ENCODE data around the gene NOP56.
"Not testable (repeated sequence)": the region's sequence is repeated elsewhere in the genome, so short reads cannot be mapped to it uniquely, and the experiment has no call there.

NOP56 gene

DNA sequence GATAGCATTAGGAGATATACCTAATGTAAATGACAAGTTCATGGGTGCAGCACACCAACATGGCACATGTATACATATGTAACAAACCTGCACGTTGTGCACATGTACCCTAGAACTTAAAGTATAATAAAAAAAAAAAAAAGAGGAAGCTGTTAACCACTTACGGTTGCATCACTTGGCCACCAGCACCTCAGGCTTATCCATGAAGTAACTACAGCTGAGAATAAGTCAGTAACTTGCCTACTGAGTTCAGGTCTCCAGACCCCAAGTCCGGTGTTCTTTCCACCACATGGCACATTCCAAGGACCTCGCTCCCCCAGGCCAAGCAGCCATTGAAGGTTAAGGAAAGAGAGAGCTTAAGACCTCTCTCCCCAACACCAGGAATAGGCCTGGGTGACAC, 32.4 kb downstream of the NOP56 start:
- not testable (repeated sequence) for H3K9me3 ChIP-seq (ENCODE audit: control insufficient read depth, insufficient read depth, low read length); H3K4me3 ChIP-seq (ENCODE audit: low read length); H3K27me3 ChIP-seq (ENCODE audit: control insufficient read depth, insufficient read depth, low read length); DNase-seq (ENCODE audit: low read depth, low spot score); H3K36me3 ChIP-seq (ENCODE audit: control insufficient read depth, insufficient read depth, low read length); H3K4me1 ChIP-seq (ENCODE audit: control insufficient read depth, insufficient read depth, low read length); H3K27ac ChIP-seq (ENCODE audit: low read length)
- WGBS (ENCODE audit: insufficient coverage, insufficient read length): no CpG with 5 or more reads among the region's 4 CpGs

DNA sequence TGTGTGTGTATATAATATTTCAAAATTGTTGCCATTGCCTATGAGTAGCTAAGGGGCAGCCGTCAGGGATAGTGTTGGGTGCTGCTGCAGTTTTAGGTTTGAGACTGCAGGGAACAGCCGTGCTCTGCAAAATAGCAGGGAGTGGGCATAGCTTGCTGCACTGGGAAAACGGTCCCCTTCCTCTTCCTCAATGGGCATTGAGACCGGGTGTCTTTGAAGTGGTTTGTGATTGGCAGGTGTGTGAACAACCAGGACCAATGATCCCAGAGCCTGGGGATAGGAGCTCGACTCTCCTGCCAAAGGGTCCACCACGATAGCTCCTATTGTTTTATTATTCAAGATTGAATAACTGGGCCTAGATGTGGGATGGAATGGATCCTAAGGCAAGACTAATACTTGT, 35.1 kb downstream of the NOP56 start:
- Histone ChIP-seq H3K27me3 (ENCODE audit: control insufficient read depth, insufficient read depth, low read length) (peaks cover 33% of the 10 kb centered on the region), H3K36me3 (ENCODE audit: control insufficient read depth, insufficient read depth, low read length) (no peaks in the 10 kb centered on the region), H3K27ac (ENCODE audit: low read length) (no peak overlapping the region), H3K4me1 (ENCODE audit: control insufficient read depth, insufficient read depth, low read length) (no peaks in the 10 kb centered on the region), H3K9me3 (ENCODE audit: control insufficient read depth, insufficient read depth, low read length) (no peaks in the 10 kb centered on the region), H3K4me3 (ENCODE audit: low read length) (no peak overlapping the region)
- no CpG with 5 or more reads among the region's 6 CpGs for WGBS (ENCODE audit: insufficient coverage, insufficient read length)
- no peak for DNase-seq (ENCODE audit: low read depth, low spot score)

DNA sequence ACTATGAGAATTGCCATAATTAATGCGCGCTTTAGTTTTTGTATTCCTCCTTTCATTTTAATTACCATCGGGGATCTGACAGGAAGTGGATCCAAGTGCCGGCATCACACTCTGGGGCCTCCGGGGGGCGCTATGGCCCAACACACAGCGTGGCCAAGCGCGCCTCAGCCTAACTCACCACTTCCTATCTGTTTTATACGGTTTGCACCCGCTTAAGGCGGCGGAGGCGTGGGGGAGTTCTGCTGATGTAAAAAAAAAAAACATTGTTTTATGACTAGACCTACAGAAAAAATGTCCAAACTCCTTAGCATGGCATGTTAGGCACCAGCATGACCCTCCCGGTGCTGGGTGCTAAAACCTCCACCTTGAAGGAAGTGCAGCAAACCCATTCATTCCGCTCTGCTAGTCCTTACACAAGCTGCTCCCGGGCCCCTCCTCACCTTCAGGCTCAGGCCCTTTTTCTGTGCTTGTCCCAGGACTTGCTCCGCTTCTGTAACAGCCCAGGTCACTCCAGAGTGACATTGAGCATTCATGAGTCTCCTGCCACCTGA, 35.7 kb downstream of the NOP56 start:
- WGBS (ENCODE audit: insufficient coverage, insufficient read length): no CpG with 5 or more reads among the region's 18 CpGs
- DNase-seq (ENCODE audit: low read depth, low spot score): no peak

DNA sequence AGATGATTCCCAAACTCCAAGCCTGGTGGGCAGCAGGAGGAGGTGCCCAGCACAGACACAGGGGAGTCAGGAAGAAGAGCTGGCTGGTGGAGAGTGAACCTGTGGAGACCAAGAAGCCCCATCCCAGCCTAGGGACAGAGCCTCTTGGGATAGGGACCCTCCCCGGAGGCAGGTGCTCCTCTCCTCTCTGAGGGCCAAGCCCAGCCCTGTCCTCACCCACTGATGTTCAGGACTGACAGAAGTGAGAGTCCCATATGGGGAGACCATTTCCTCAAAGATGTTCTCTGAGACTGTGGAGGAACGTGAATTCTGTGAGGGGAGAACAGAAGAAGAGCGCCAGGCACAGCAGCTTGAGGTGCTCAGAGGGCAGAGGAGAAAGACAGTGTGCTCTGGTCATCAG, 37.8 kb downstream of the NOP56 start:
- H3K36me3 ChIP-seq (ENCODE audit: control insufficient read depth, insufficient read depth, low read length): no peaks in the 10 kb centered on the region
- H3K9me3 ChIP-seq (ENCODE audit: control insufficient read depth, insufficient read depth, low read length): no peaks in the 10 kb centered on the region
- no CpG with 5 or more reads among the region's 3 CpGs for WGBS (ENCODE audit: insufficient coverage, insufficient read length)
- H3K27ac ChIP-seq (ENCODE audit: low read length): no peak overlapping the region
- H3K4me3 ChIP-seq (ENCODE audit: low read length): no peak overlapping the region
- H3K4me1 ChIP-seq (ENCODE audit: control insufficient read depth, insufficient read depth, low read length): peaks cover 2% of the 10 kb centered on the region; the same call in 1 of the 2 replicates
- DNase-seq (ENCODE audit: low read depth, low spot score): no peak
- peaks cover 52% of the 10 kb centered on the region for H3K27me3 ChIP-seq (ENCODE audit: control insufficient read depth, insufficient read depth, low read length)

More for the DNA sequence above, 35.7 kb downstream of the NOP56 start:
- H3K36me3 ChIP-seq (ENCODE audit: control insufficient read depth, insufficient read depth, low read length): no peaks in the 10 kb centered on the region
- H3K9me3 ChIP-seq (ENCODE audit: control insufficient read depth, insufficient read depth, low read length): no peaks in the 10 kb centered on the region
- peaks cover 33% of the 10 kb centered on the region for H3K27me3 ChIP-seq (ENCODE audit: control insufficient read depth, insufficient read depth, low read length)
- H3K27ac ChIP-seq (ENCODE audit: low read length): no peak overlapping the region
- H3K4me1 ChIP-seq (ENCODE audit: control insufficient read depth, insufficient read depth, low read length): no peaks in the 10 kb centered on the region
- H3K4me3 ChIP-seq (ENCODE audit: low read length): no peak overlapping the region

DNA sequence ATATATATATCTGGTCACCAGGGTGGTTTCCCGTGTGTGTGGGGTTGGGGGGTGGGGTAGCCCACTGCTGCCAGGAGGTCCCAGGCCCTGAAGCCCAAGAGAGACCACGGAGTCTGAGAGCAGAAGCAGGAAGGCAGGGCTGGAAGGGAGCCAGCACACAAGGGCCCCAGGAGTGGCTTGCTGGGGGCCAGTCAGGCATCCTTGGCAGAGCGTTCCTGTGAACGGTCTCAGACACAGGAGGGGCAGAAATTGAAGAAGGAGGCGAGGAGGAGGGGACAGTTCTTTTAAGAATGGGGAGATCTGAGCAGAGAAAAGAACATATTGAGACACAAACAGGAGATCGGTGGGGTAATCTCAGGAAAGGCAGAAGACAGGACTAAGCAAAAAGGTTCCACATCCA, 38.3 kb downstream of the NOP56 start:
- Histone ChIP-seq H3K4me3 (ENCODE audit: low read length) (no peak overlapping the region), H3K27me3 (ENCODE audit: control insufficient read depth, insufficient read depth, low read length) (peaks cover 57% of the 10 kb centered on the region), H3K27ac (ENCODE audit: low read length) (no peak overlapping the region), H3K36me3 (ENCODE audit: control insufficient read depth, insufficient read depth, low read length) (no peaks in the 10 kb centered on the region), H3K4me1 (ENCODE audit: control insufficient read depth, insufficient read depth, low read length) (peaks cover 2% of the 10 kb centered on the region; the same call in 1 of the 2 replicates), H3K9me3 (ENCODE audit: control insufficient read depth, insufficient read depth, low read length) (no peaks in the 10 kb centered on the region)
- no CpG with 5 or more reads among the region's 6 CpGs for WGBS (ENCODE audit: insufficient coverage, insufficient read length)
- no peak for DNase-seq (ENCODE audit: low read depth, low spot score)

DNA sequence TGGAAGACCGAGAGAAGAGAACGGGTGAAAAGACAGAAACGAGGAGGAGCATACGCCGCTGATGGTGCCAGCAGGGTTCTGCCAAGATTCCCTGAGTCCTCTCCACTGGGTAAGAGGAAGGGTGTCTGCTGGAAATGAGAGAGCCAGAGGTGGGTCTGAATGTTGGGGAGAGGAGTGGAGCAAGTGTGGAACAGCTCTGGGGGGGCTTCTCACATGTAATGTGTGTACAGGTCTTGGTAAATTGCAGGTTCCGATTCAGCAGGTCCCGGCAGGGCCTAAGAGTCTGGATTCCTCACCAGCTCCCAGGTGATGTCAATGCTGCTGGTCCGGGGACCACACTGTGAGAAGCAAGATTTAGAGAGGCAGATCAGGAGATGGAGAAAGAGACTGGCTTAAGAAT, 38.7 kb downstream of the NOP56 start:
- Histone ChIP-seq H3K36me3 (ENCODE audit: control insufficient read depth, insufficient read depth, low read length) (no peaks in the 10 kb centered on the region), H3K4me1 (ENCODE audit: control insufficient read depth, insufficient read depth, low read length) (peaks cover 2% of the 10 kb centered on the region; the same call in 1 of the 2 replicates), H3K4me3 (ENCODE audit: low read length) (no peak overlapping the region), H3K27ac (ENCODE audit: low read length) (no peak overlapping the region), H3K9me3 (ENCODE audit: control insufficient read depth, insufficient read depth, low read length) (no peaks in the 10 kb centered on the region), H3K27me3 (ENCODE audit: control insufficient read depth, insufficient read depth, low read length) (peaks cover 60% of the 10 kb centered on the region)
- WGBS (ENCODE audit: insufficient coverage, insufficient read length): no CpG with 5 or more reads among the region's 8 CpGs
- no peak for DNase-seq (ENCODE audit: low read depth, low spot score)

DNA sequence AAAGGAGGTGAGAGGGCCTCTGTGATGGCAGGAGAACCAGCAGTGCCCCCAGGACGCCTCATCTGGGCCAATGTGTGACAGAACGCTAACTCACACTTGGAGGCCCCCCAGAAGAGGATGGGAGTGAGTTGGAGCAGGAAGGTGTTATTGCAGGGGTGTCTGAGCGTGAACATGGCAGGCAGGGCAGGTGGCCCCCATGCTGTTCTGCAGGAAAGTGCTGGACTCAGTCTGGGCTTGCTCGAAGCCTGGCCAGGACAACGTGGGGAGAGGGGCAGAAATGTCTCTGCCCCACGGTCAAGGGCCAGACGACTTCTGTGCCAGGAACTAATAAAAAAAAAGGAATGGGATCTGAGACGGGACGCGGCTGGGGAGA, 39.2 kb downstream of the NOP56 start:
- DNase-seq (ENCODE audit: low read depth, low spot score): no peak
- H3K4me3 ChIP-seq (ENCODE audit: low read length): no peak overlapping the region; the same call in 1 of the 2 replicates
- no peaks in the 10 kb centered on the region for H3K36me3 ChIP-seq (ENCODE audit: control insufficient read depth, insufficient read depth, low read length)
- H3K4me1 ChIP-seq (ENCODE audit: control insufficient read depth, insufficient read depth, low read length): peaks cover 2% of the 10 kb centered on the region; the same call in 1 of the 2 replicates
- H3K27me3 ChIP-seq (ENCODE audit: control insufficient read depth, insufficient read depth, low read length): peaks cover 64% of the 10 kb centered on the region
- H3K9me3 ChIP-seq (ENCODE audit: control insufficient read depth, insufficient read depth, low read length): no peaks in the 10 kb centered on the region
- no CpG with 5 or more reads among the region's 10 CpGs for whole genome bisulfite sequencing (ENCODE audit: insufficient coverage, insufficient read length)
- no peak overlapping the region for H3K27ac ChIP-seq (ENCODE audit: low read length)

DNA sequence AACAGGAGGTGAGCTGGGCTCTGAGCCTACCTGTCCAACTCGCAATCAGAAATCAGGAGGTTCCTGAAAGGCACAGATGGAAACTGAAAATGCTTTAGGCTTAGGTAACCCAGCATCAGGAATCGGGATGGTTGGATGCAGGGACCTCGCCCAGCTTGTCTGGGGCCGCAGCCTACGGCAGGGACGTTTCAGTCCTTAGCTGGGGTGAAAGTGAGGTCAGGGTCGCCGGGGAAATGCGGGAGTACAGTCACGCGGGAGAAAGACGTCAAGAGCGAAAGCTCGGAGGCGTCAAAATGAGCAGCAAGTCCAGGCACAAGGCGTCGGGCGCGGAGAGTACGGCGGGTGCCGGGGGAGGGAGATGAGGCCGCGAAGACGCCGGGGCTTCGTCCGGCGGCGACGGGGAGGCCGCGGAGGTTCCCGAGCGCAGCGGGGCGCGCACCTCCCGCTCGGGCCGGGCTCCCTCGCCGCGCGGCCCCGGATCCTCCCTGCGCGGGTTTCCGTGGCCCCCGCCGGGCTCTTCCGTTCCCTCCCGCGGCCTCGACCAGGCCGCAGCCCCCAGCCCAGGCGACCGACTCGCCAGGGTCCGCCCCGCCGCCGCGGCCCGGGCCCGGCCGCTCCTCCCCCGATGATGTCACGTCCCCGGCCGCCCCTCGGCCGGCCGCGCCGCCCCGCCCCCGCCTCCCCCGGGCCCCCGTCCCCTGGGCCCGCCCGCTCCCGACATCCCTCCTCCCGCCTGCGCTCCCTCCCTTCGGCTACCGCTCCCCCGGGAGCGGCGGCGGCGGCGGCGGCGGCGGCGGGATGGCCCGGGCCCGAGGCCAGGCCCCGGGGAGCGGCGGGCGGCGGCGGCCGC, 39.8 kb downstream of the NOP56 start, which contains the start of gene EBF4:
Gene EBF4 (plus strand): TSS at position 745 of the 850 bp plus-strand sequence. CDS start 866 bp downstream, outside the sequence.
- WGBS (ENCODE audit: insufficient coverage, insufficient read length): no CpG with 5 or more reads among the region's 106 CpGs
- H3K27me3 ChIP-seq (ENCODE audit: control insufficient read depth, insufficient read depth, low read length): peaks cover 65% of the 10 kb centered on the region

DNA sequence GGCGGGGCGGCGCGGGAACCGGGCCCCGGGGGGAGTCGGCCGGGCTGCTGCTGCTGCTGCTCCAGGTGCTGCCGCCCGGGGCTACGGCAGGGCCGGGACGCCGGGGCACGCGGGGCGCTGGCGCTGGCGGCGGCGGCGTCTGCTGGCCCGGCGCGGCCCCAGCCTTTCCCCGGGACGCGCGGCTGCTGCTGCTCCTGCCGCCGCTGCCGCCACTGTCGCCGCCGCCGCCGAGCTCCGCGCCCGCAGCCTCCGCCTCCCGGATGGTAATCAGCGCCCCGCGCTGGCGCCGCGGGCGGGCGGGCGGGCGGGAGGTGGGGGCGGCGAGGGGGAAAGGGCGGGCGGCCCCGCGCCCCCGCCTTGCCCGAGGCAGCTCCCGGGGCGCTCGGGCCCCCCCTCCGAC, 40.5 kb downstream of the NOP56 start:
- H3K36me3 ChIP-seq (ENCODE audit: control insufficient read depth, insufficient read depth, low read length): no peaks in the 10 kb centered on the region
- WGBS (ENCODE audit: insufficient coverage, insufficient read length): no CpG with 5 or more reads among the region's 64 CpGs
- no peak overlapping the region for H3K27ac ChIP-seq (ENCODE audit: low read length)
- no peaks in the 10 kb centered on the region for H3K9me3 ChIP-seq (ENCODE audit: control insufficient read depth, insufficient read depth, low read length)
- no peak for DNase-seq (ENCODE audit: low read depth, low spot score)
- H3K4me1 ChIP-seq (ENCODE audit: control insufficient read depth, insufficient read depth, low read length): peaks cover 2% of the 10 kb centered on the region; the same call in 1 of the 2 replicates
- peaks cover 65% of the 10 kb centered on the region for H3K27me3 ChIP-seq (ENCODE audit: control insufficient read depth, insufficient read depth, low read length)
- H3K4me3 ChIP-seq (ENCODE audit: low read length): peak overlapping the region; percentile 12; the same call in 1 of the 2 replicates

More for the DNA sequence above, 39.8 kb downstream of the NOP56 start, which contains the start of gene EBF4:
- Histone ChIP-seq H3K36me3 (ENCODE audit: control insufficient read depth, insufficient read depth, low read length) (no peaks in the 10 kb centered on the region), H3K27ac (ENCODE audit: low read length) (no peak within 1 kb of the TSS), H3K9me3 (ENCODE audit: control insufficient read depth, insufficient read depth, low read length) (no peaks in the 10 kb centered on the region), H3K4me1 (ENCODE audit: control insufficient read depth, insufficient read depth, low read length) (peaks cover 2% of the 10 kb centered on the region; the same call in 1 of the 2 replicates), H3K4me3 (ENCODE audit: low read length) (peak within 1 kb of the TSS; percentile 49; the same call in 1 of the 2 replicates)
- DNase-seq (ENCODE audit: low read depth, low spot score): no peak

DNA sequence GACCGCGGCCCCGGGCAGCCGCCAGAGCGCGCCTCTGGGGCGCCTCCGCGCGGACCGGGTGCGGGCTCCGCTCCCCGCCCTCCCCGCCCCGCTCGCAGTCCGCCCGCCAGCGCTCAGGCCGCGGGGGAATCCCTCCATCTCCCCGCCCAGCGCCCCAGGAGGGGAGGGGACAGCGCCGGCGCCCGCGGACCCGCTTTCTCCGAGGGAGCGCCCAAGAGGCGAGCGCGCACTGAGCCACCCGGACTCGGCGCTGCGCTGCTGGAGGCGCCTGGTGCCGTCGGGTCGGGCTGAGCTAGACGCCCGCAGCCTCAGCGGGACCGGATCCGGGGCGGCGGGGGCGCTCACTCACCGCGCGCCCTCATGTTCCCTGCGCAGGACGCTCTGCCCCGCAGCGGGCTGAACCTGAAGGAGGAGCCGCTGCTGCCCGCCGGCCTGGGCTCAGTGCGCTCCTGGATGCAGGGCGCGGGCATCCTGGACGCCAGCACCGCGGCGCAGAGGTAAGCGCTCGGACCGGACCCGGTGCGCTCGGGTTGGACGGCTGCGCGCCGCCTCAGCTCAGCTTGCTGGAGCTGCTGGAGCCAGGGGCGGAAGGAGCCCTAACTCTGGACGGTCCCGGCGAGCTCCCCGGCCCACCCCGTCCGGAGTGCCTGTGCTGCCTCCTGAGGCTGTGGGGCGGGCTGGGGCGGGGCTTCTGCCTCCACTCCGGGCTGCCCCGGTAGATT, 41.0 kb downstream of the NOP56 start:
- Histone ChIP-seq H3K27me3 (ENCODE audit: control insufficient read depth, insufficient read depth, low read length) (peaks cover 65% of the 10 kb centered on the region), H3K9me3 (ENCODE audit: control insufficient read depth, insufficient read depth, low read length) (no peaks in the 10 kb centered on the region), H3K36me3 (ENCODE audit: control insufficient read depth, insufficient read depth, low read length) (no peaks in the 10 kb centered on the region), H3K4me1 (ENCODE audit: control insufficient read depth, insufficient read depth, low read length) (peaks cover 2% of the 10 kb centered on the region; the same call in 1 of the 2 replicates), H3K4me3 (ENCODE audit: low read length) (peak overlapping the region; percentile 10; the same call in 1 of the 2 replicates), H3K27ac (ENCODE audit: low read length) (no peak overlapping the region)
- DNase-seq (ENCODE audit: low read depth, low spot score): no peak
- WGBS (ENCODE audit: insufficient coverage, insufficient read length): no CpG with 5 or more reads among the region's 89 CpGs

Data from iPS DF 6.9 (cell line).